Measurements from ENCODE around the gene COA7. TPM values are rescaled to one million over a fixed set of nuclear protein-coding genes. Genes with fewer than 3 reads are reported as not detected.

Gene COA7
- total and polyA plus RNA-seq, 10 donors, result 1.9 to 12.8 (median 7.8) TPM

- no peaks in the 10 kb centered on the region for H3K9me3 ChIP-seq
- peaks cover 0 to 13% (median 0%) of the 10 kb centered on the region in 6 donors for H3K36me3 ChIP-seq
- H3K27me3 ChIP-seq (replicated peaks in 1 of 7), result no peaks in the 10 kb centered on the region
- no peak for DNase-seq
- H3K4me1 ChIP-seq, result no peaks in the 10 kb centered on the region
- 89 to 97% (median 94%) methylated on average over 3 of the region's 3 CpGs for WGBS, 5 donors
- TF ChIP-seq POLR2A (IDR thresholded peaks at IDR 0.05) (no peak), CTCF (IDR thresholded peaks at IDR 0.05 in 8 of 11, conservative IDR thresholded peaks at IDR 0.05 in 3 of 11) (no peak), POLR2AphosphoS5 (IDR thresholded peaks at IDR 0.05) (no peak)
- no peak overlapping the region for H3K27ac ChIP-seq
- intact Hi-C loops (cut with DNase I; ENCODE audit: low total_unique reads), result no loop called here
- H3K4me3 ChIP-seq, result no peak overlapping the region
Measured at GRCh38 chr1:52657702-52658101, 40.4 kb downstream of the COA7 start.

- H3K27ac ChIP-seq, result no peak overlapping the region
- no peak for TF ChIP-seq CTCF (IDR thresholded peaks at IDR 0.05 in 8 of 11, conservative IDR thresholded peaks at IDR 0.05 in 3 of 11)
- no peak for TF ChIP-seq POLR2AphosphoS5 (IDR thresholded peaks at IDR 0.05)
- TF ChIP-seq POLR2A (IDR thresholded peaks at IDR 0.05), result no peak
- no peaks in the 10 kb centered on the region for H3K27me3 ChIP-seq (replicated peaks in 1 of 7)
- intact Hi-C loops (cut with DNase I; ENCODE audit: low total_unique reads), result no loop called here
- H3K36me3 ChIP-seq, result peaks cover 0 to 19% (median 0%) of the 10 kb centered on the region in 6 donors
- no peaks in the 10 kb centered on the region for H3K4me1 ChIP-seq
- H3K9me3 ChIP-seq, result no peaks in the 10 kb centered on the region
- H3K4me3 ChIP-seq, result no peak overlapping the region
- no peak for DNase-seq
Measured at GRCh38 chr1:52654063-52654462, 44.1 kb downstream of the COA7 start.

GRCh38 chr1:52653207-52653849 lies 44.8 kb downstream of the COA7 start:
- intact Hi-C loops (cut with DNase I; ENCODE audit: low total_unique reads), result no loop called here

More at GRCh38 chr1:52653207-52653849, 44.8 kb downstream of the COA7 start:
- no peak overlapping the region for H3K4me3 ChIP-seq
- peaks cover 0 to 27% (median 0%) of the 10 kb centered on the region in 6 donors for H3K36me3 ChIP-seq
- no peaks in the 10 kb centered on the region for H3K4me1 ChIP-seq
- TF ChIP-seq CTCF (IDR thresholded peaks at IDR 0.05 in 8 of 11, conservative IDR thresholded peaks at IDR 0.05 in 3 of 11) (no peak), POLR2A (IDR thresholded peaks at IDR 0.05) (no peak), POLR2AphosphoS5 (IDR thresholded peaks at IDR 0.05) (no peak)
- no peaks in the 10 kb centered on the region for H3K9me3 ChIP-seq
- H3K27ac ChIP-seq, result no peak overlapping the region
- no peak for DNase-seq
- no peaks in the 10 kb centered on the region for H3K27me3 ChIP-seq (replicated peaks in 1 of 7)
- 88 to 95% (median 91%) methylated on average over 5 of the region's 5 CpGs for WGBS, 5 donors
